GM12891 (cell line): ENCODE results near the gene TMEM203.

Experiments
- PAX5 ChIP-seq: IDR thresholded peaks from 2 replicates; pipeline ENCODE4 v1.6.1; 2011; ENCODE audit warnings: low read length, moderate library complexity, mild to moderate bottlenecking; ENCODE audit not compliant: insufficient read depth, severe bottlenecking
- POLR2A ChIP-seq: IDR thresholded peaks from 2 replicates; pipeline ENCODE4 v1.6.1; 2011; ENCODE audit warnings: low read depth, low read length, control low read depth
- POLR2AphosphoS5 ChIP-seq: IDR thresholded peaks from 2 replicates; pipeline ENCODE4 v1.6.1; 2011; ENCODE audit warnings: low read depth, low read length, control low read depth
- TAF1 ChIP-seq: IDR thresholded peaks from 2 replicates; pipeline ENCODE4 v1.6.1; 2011; ENCODE audit warnings: low read depth, low read length, control low read depth

DNA sequence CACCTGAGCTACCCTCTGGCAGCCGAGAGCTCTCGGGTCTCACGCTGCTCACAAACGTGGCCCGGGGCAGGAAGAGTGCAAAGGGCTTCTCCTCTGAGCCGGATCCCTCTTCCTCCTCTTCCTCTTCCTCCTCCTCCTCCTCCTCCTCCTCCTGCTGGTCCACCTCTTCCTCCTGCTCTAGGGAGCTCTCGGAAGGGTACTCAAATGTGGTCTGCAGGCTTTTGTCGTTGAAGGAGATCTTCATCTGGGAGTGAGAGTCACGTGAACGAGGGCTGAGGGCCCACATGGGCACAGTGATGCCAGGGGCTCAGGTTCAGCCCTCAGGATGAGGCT, 13.0 kb downstream of the TMEM203 start:
- TF ChIP-seq TAF1 (no peak), POLR2AphosphoS5 (no peak), PAX5 (no peak), POLR2A (no peak)
